Fibroblast of the aortic adventitia (primary cell): Measurements from ENCODE around the gene CCDC27. TPM values are rescaled to one million over a fixed set of nuclear protein-coding genes. Genes with fewer than 3 reads are reported as not detected.
A peak's percentile ranks its signal among the peaks of the same experiment; 100 is the strongest.

ENCODE experiments used
- DNase-seq: peaks from one replicate; pipeline ENCODE4 v3.0.0-alpha.2; 2010; ENCODE audit warnings: low read depth
- H3K4me3 ChIP-seq: 2 replicates; pipeline ENCODE4 v1.5.1; 2011; ENCODE audit warnings: low read depth, mild to moderate bottlenecking, control low read depth, low read length, moderate library complexity
- total RNA-seq: library from RNA; depleted of rRNA; stranded (reverse); fragments of >200 nt; gene quantifications from 2 replicates; pipeline ENCODE4 v1.2.3, GENCODE V29; 2012; ENCODE audit warnings: low replicate concordance
- TF ChIP-seq, protein P1 (sequence below): IDR thresholded peaks from 2 replicates; pipeline ENCODE4 v1.5.1; 2011; ENCODE audit warnings: mild to moderate bottlenecking, low read length, control low read depth, inconsistent platforms; ENCODE audit not compliant: insufficient read depth

The CCDC27 gene
- total RNA-seq, 1 donor = not detected

DNA sequence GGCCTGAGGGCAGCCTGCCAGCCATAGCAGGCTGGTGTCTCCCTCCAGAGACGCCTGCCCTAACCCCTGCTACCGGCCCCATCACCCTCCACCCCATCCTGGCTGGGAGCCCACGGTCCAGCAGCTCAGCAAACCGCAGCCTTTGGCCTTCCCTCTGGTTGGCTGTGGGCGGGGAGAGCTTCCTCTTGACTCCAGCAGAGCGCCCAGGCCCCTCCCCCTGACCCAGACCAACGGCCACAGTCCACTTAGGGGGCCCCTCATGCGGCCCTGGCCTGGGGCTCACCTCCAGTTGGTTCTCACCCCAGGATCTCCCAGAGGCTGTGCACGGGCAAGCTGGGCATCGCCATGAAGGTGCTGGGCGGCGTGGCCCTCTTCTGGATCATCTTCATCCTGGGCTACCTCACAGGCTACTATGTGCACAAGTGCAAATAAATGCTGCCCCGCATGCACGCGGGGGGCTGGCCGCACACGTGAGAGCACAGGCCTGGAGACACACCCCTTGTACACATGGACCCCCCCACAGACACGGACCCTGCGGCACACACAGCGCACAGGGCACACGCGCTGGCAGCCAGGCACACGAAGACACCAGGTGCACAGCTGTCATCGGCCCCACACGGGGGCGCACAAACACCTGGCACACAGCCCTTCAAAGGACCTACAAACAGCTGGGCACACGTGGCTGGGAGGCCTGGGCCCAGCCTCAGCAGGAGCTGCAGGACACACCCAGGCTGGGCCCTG is 23.4 kb downstream of the CCDC27 start:
- H3K4me3 ChIP-seq = no peak overlapping the region

DNA sequence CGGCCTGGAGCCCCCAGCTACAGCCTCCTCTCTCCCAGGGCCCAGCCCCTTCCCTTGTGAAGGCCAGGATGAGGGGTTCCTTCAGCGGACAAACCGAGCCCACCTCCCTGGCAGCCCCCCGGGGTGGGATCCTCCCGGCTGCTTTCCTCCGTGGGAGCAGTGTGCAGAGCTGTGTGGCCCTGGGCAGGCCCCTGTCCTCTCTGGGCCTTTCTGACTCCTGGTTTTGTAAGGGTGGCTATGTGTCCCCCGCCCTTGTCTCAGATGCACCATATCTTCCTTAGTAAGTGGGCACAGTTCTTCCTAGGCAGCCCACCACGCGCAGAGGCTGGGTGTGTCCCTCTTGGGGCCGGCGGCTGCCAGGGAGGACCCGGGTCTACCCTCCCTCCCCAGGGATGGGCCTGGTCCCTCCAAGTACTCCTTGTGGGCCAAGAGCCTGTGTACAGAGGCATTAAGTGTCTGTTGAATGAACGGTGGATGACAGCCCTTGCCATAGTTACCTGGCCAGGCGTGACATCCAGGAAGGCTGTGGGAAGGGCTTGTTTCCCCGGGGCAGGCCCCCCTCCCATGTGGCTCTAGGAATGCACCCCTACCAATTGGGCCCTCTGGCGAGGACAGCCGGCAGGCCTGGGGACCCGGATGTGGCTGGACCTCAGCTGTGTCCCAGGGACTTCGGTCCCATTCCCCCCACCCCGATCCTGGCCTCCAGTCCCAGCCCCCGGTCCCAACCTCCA is 24.1 kb downstream of the CCDC27 start:
- DNase-seq = no peak
- H3K4me3 ChIP-seq = no peak overlapping the region
- TF ChIP-seq, protein P1, sequence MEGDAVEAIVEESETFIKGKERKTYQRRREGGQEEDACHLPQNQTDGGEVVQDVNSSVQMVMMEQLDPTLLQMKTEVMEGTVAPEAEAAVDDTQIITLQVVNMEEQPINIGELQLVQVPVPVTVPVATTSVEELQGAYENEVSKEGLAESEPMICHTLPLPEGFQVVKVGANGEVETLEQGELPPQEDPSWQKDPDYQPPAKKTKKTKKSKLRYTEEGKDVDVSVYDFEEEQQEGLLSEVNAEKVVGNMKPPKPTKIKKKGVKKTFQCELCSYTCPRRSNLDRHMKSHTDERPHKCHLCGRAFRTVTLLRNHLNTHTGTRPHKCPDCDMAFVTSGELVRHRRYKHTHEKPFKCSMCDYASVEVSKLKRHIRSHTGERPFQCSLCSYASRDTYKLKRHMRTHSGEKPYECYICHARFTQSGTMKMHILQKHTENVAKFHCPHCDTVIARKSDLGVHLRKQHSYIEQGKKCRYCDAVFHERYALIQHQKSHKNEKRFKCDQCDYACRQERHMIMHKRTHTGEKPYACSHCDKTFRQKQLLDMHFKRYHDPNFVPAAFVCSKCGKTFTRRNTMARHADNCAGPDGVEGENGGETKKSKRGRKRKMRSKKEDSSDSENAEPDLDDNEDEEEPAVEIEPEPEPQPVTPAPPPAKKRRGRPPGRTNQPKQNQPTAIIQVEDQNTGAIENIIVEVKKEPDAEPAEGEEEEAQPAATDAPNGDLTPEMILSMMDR = no peak

More for the DNA sequence above, 23.4 kb downstream of the CCDC27 start:
- TF ChIP-seq, protein P1 = no peak
- peak; percentile 33 for DNase-seq

DNA sequence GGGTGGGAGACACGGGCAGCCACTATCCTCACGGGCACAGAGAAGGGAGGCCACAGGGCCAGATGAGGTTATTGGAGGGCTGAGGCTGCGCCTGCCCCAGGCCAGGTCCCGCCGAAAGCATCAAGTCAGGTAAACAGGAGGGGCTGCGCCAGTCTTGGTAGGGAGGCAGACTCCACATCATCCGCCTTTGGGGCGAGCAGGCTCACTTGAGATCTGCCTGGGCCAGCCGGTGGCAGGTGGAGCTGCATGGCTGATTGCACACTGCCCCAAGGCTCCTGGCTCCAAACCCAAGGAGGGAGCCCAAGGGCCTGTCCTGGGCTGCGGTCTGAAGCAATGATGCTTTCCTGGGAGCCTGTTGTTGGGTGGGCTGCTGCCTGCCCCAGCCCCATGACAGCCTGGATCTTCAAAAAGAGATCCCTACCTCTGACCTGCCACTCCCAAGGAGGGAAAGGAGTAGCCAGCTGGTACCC is 24.9 kb downstream of the CCDC27 start:
- DNase-seq = no peak
- TF ChIP-seq, protein P1 = no peak
- no peak overlapping the region for H3K4me3 ChIP-seq

DNA sequence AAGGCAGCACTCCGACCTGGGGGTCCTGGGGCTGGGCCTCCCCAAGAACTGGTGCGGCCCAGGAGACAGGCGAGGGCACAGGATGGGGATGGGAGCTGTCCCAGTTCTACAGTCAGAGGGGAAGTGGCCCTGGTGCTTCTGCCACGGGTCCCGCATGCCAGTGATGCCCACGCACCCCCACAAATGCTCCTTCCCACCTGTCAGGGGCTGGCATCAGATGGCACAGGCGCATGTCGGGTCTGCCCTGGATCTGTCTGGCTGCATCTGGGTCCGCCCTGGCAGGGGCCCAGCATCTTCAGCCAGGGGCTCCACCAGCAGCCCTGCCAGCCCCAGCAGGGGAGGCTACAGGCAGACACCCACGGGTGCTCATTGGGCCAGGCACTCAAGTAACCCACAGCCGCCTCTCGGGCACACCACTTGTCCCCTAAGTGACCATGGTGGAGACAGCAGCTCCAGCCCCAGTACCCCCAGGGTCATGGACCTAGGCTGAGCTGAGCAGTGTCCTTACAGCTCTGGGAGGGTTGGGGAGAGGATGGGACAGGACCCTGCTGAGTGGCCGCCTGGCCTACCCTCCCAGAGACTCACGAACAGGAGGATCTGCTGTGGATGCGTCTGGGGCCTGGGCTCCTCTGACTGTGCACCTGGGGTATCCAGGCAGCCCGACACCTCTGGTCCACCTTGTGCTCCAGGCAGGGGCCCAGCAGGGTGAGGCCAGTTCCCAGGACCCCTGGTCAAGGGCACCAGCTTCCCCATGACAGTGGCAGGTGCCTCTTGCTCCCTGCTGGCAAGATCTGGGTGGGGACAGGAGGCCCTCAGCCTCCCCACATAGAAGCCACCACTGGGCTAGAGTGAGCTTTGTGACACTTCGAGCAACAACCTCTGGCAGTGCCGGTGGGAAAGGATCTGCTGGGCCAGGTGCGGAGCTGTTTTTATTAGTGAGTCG is 25.7 kb downstream of the CCDC27 start:
- no peak for DNase-seq
- TF ChIP-seq, protein P1 = no peak

DNA sequence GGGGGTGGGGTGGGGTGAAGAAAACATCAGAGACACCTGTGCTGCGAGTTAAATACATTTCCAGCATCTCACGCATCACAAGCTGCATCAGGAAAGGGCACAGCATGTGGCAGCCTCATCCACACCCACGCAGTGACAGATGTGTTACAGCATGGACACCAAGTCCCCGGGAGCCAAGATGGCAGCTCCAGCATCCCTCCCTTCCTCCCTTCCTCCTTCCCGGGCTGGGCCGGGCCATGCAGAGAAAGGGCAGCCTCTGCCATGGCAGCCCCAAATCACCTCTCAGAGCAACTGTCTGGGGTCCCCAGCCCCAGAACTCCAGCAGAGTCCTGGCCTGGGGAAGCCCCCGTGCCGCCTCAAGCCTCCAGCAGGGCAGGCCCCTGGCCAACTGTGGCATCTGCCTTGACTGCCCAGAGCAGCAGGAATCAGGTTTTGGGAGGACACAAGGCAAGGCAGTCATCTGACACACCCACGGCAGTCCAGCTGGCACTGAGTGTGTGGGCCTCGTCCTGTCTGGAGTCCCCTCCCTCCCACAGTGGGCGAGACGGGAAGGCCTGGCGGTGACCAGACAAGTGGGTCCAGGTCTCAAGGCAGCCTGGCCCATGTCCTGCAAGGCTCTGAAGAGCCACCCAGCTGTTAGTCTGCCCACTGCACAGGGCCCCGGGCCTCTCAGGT is 26.5 kb downstream of the CCDC27 start:
- TF ChIP-seq, protein P1 = no peak
- no peak for DNase-seq

More for the DNA sequence above, 25.7 kb downstream of the CCDC27 start:
- no peak overlapping the region for H3K4me3 ChIP-seq

More for the DNA sequence above, 26.5 kb downstream of the CCDC27 start:
- H3K4me3 ChIP-seq = no peak overlapping the region
